GM20431 (cell line): ENCODE results near the gene BMPR1B.

ENCODE experiments used
- in situ Hi-C: fragments of 300-500 bp; cut with MseI, MboI; formaldehyde crosslinking; loops from one replicate; pipeline ENCODE4 v1.15.0; 2020; ENCODE audit warnings: low sequenced_read_pairs; ENCODE audit not compliant: unreplicated experiment

Gene BMPR1B

DNA sequence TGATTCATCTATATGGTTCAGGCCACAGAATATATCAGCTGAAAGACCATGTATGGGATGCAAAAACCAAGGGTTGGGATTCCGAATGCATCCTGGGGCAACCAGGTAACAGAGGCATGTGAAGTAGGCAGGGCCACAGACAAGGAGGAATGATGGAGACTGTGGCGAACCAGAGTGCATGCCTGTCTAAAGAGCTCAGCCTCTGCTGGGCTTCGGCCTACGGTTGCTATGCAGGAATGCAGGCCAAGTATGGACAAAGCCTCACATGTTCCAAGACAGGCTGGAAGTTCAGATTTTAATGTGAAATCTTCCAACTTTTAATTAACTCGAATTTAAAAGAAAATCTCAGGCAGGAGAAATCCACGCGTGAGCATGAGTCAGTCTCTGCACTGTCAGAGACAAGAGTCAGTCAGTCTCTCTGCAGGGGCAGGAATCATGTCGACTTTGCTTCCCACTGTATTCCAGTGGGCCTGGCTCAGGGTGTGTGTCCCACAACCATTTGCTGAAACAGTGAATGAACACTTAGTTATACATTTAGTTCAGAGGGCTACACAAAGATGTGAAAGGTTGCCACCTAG lies 446.6 kb downstream of the BMPR1B start:
- in situ Hi-C loops: no loop called here

DNA sequence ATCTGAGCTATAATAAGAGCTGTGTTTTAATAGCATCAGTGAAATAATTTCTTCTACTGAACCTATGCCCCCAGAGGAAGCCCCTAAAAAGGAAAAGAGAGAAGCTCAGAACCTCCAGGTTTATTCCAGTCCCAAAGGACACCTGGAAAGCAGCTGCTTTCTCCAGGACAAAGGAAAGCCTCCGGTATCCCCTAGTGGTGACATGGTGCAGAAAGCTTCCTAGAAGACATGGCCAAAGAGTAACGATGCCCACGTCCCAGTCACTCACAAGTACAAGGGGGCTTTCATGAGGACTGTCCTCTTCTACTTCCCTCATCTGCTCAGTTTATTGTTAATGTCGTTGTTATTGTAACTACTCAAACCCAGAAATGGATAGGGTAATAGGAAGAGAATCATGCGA lies 447.1 kb downstream of the BMPR1B start:
- in situ Hi-C loops: no loop called here
